ENCODE results near the gene FNDC11.

DNA sequence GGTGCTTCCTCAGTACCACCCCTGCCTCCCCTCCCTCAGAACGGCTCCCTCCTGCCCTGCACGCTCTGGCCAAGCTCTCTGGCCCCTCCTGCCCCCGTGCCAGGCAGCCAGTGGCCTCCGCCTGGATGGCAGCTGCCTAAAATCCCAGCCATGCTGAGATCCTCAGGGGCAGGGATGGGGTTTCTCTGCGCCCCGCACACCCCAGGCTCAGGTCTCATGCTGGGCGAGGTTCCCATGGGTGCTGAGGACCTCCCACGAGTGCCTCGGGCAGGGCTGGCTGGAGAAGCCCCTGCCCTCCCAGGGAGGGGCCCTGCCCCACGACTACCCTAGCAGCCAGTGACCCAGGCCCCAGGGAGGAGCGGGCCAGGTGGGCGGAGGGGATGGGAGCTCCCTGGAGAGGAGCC, 19.5 kb upstream of the FNDC11 start:
- TF ChIP-seq, protein P1, sequence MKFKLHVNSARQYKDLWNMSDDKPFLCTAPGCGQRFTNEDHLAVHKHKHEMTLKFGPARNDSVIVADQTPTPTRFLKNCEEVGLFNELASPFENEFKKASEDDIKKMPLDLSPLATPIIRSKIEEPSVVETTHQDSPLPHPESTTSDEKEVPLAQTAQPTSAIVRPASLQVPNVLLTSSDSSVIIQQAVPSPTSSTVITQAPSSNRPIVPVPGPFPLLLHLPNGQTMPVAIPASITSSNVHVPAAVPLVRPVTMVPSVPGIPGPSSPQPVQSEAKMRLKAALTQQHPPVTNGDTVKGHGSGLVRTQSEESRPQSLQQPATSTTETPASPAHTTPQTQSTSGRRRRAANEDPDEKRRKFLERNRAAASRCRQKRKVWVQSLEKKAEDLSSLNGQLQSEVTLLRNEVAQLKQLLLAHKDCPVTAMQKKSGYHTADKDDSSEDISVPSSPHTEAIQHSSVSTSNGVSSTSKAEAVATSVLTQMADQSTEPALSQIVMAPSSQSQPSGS (CRISPR knock-in tag; IDR thresholded peaks at IDR 0.05): no peak
- TF ChIP-seq, protein P2, sequence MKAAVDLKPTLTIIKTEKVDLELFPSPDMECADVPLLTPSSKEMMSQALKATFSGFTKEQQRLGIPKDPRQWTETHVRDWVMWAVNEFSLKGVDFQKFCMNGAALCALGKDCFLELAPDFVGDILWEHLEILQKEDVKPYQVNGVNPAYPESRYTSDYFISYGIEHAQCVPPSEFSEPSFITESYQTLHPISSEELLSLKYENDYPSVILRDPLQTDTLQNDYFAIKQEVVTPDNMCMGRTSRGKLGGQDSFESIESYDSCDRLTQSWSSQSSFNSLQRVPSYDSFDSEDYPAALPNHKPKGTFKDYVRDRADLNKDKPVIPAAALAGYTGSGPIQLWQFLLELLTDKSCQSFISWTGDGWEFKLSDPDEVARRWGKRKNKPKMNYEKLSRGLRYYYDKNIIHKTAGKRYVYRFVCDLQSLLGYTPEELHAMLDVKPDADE (CRISPR knock-in tag; IDR thresholded peaks at IDR 0.05): no peak

Data from HepG2 (cell line).